ENCODE data around the gene KNOP1.

KNOP1 gene, protein sequence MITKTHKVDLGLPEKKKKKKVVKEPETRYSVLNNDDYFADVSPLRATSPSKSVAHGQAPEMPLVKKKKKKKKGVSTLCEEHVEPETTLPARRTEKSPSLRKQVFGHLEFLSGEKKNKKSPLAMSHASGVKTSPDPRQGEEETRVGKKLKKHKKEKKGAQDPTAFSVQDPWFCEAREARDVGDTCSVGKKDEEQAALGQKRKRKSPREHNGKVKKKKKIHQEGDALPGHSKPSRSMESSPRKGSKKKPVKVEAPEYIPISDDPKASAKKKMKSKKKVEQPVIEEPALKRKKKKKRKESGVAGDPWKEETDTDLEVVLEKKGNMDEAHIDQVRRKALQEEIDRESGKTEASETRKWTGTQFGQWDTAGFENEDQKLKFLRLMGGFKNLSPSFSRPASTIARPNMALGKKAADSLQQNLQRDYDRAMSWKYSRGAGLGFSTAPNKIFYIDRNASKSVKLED

GRCh38 chr16:19717741-19718623 lies at the start of gene KNOP1, which contains the start of gene IQCK:
KNOP1 (minus strand) TSS chr16:19718227; CDS start chr16:19715035, 3,192 bp downstream.
IQCK (plus strand) TSS chr16:19718271; CDS start chr16:19718307, 36 bp downstream.
- peak; percentile 86 for DNase-seq

DNA sequence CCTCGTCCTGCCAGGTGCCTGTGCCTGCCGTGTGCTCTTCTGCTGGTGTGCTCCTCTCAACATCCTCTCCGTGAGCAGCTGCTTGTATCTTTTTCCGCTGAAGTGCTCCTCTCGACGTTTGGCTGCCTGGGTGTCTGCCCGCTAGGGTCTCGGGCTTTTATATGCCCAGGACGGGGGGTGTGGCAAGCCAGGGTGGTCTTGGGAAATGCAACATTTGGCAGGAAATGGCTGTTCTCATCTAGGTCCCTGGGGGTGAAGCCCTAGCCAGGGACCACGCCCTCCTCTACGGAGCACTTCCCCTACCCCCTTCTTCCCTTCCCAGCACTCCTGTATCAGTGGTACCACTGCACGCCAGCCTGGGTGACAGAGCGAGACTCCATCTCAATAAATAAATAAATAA lies 49.5 kb upstream of the KNOP1 start:
- no peak for DNase-seq

DNA sequence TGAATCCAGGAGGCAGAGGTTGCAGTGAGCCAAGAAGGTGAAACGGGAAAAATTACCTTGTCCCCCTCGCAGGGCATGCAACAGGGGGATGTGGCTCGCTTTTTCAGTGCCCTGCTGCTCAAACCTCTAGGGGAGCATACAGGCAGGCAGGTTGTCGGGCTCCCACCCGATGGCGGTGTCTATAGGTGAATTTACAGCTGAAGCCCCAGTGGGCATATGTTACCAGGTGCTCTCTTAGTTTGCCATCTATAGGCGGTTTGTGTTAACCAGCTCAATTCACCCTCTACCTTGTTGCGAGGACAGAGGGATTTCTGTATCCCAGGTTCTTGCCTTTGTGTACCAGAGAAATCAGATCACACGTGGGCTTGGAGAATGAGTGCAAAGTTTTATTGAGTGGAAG lies 49.0 kb upstream of the KNOP1 start:
- no peak for DNase-seq

GRCh38 chr16:19766554-19766884 lies 48.5 kb upstream of the KNOP1 start:
- no peak for DNase-seq

GRCh38 chr16:19765860-19766553 lies 48.0 kb upstream of the KNOP1 start:
- no peak for DNase-seq

DNA sequence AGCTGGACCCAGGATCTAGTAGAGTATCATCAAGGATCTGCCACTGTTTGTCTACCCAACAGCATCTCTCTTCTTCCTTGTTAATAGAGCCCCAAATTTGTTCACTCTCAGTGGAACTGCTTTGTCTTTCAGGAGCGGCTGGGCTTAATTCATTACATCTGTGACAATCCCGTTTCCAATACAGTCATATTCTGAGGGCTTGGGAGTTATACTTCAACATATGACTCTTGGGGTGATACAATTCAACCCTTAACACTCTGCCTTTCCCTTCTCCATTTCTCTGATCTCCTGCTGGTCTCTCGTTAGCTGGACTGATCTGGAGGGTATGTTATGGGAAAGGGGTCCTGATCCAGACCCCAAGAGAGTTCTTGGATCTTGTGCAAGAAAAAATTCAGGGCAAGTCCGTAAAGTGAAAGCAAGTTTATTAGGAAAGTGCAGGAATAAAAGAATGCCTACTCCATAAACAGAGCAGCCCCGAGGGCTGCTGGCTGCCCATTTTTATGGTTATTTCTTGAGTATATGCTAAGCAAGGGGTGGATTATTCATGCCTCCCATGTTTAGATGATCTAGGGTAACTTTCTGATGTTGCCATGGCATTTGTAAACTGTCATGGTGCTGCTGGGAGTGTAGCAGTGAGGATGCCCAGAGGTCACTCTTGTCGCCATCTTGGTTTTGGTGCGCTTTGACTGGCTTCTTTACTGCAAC lies 42.5 kb upstream of the KNOP1 start:
- DNase-seq = no peak

DNA sequence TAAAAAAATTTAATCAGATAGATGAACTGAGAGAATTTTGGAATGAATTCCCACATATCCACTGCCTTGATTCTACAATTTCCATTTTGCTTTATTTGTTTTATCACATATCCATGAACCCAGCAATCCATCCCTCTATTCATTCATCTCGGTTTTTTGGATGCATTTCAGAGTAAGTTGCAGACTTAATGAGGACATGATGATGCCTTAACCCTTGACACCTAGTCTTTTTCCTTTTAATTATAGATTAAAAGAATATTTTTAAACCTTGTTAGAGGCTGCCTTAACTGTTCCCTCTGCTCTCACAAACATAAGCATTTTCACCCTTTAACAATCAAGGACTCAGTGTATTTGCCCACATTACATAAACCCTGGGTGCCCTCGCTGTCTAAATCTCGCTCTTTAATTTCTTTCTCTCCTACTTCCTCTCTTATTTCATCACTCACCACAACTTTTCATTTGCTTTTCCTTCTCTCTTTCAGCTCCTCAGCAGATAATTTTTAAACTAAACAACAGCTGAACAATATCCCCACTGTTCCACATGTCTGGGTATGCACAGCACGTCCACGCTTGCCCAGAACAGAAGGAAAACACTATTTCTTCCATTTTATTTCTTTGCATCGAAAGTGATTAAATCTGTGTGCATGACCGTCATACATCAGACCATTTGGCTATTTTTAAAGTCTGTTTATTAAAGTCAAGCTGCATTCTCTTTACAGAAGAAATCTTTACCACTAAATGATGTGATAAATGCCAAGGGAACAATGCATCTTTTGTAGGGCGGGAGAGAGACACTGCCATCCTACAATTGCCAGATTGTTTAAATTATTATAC lies 40.0 kb upstream of the KNOP1 start:
- no peak for DNase-seq

DNA sequence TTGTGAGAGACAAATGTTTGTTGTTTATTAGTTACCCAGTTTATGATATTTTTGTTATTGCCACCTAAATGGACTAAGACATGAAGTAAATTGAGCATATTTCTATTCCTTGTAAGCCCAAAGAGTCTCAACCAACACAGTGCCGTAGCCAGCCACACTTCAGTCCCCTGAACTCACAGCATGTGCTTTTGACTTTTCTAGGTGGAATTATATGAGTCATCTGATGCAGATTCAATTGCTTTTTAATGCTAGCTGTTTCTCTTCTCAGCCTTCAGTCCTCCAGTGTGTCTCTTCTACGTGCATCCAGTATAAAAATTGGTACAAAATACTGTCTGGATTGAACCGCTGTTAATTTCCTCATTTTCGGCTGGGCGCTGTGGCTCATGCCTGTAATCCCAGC lies 39.0 kb upstream of the KNOP1 start:
- no peak for DNase-seq

DNA sequence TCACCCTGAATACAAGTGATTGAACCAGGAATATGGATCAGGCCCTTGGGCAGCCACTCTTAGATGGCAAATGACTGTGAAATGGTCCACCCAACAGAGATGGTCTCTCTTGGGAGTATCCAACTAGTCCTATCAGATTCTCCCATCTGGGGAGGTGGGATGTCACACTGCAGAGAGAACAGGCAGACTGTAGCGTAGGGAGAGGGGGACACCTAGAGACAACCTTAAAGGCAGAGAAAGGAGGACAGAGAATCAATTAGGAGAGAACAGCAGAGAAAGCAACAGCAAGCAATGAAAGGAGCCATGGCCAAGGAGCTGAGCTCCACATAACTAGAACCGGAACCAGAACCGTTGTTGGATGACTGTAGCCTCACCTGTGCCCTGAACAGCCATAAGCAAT lies 37.2 kb upstream of the KNOP1 start:
- no peak for DNase-seq

GRCh38 chr16:19754644-19755036 lies 36.6 kb upstream of the KNOP1 start:
- DNase-seq = no peak

- no peak for DNase-seq
Measured at GRCh38 chr16:19753815-19754643, 36.0 kb upstream of the KNOP1 start.

DNA sequence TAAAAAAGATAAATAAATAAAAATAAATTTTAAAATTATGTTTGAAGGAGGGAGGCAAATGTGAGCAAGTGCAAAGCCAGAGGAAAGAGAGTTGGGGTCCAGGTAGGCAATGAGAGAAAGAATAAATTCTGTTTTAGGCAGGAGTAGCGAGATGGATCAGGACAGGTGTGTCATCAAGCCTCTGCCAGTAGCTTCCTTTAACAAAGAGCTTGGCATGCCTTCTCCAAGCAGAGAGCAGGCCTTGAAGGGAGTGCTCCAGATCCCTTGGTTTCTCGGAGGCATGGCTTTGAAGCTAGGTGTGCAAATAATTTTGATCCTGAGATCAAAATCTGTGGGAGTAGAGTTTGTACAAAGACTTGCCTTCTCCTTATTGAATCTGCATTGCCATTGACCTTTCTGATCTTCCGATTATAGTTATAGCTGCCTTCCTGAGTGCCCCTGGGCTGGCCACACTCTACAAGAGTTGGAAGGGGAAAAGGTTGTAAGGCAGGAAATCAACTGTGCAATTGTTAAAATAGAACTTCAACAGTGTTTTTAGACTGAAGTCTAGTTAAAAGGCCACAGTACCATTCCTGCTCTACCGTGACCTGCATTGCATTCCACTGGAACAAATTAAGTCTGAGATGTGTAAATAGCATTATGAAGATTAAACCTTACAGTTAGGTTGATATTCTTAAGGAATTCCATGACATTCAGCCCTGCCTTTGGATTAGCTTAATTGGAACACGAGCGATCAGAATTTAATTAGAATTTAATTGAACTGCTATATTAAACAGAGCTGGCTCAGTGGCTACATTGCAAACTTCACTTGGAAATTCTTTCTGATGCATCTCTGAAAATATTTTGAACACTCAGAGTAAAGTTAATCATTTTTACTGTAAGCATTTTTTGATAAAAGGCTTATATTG lies 33.7 kb upstream of the KNOP1 start:
- no peak for DNase-seq

DNA sequence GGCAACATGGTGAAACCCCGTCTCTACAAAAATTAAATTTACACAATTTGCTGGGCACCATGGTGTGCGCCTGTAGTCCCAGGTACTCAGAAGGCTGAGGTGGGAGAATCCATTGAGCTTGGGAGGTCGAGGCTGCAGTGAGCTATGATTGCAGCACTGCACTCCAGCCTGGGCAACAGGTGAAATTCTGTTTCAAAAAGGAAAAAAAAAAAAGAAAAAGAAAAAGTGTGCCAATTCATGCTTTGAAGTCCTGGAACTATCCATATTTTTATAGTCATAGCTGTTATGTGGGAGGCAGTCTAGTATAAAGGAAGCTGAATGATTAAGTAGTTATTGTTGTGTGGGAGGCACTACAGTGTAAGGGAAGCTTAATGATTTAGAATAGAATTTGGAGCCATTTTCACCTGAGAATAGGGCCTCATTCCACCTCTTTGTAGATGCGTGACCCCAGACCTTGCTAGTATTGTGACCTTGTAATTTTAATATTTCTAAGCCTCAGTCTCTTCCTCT lies 31.6 kb upstream of the KNOP1 start:
- DNase-seq = no peak

GRCh38 chr16:19748389-19749168 lies 30.6 kb upstream of the KNOP1 start:
- DNase-seq = no peak

- DNase-seq = no peak
Measured at GRCh38 chr16:19746561-19746960, 28.5 kb upstream of the KNOP1 start.

GRCh38 chr16:19745286-19746010 lies 27.4 kb upstream of the KNOP1 start:
- DNase-seq = no peak

DNA sequence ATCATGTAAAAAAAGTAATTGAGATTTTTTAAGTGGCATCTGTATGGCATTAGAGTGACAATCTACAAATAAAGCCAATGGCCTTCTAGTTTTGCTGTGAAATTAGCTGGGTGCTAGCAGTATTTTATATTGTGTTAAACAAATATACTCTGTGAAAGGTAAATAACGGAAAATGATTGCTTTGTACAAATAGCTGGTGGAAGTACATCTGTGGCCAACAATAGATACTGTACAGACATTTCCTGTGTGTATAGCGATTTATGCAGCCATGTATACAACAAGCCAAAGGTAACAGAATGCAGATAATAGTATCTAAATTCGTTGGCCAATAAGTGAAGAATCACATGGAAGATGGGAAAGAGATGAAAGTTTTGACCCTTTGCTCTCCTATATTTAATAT lies 26.6 kb upstream of the KNOP1 start:
- DNase-seq = no peak

DNA sequence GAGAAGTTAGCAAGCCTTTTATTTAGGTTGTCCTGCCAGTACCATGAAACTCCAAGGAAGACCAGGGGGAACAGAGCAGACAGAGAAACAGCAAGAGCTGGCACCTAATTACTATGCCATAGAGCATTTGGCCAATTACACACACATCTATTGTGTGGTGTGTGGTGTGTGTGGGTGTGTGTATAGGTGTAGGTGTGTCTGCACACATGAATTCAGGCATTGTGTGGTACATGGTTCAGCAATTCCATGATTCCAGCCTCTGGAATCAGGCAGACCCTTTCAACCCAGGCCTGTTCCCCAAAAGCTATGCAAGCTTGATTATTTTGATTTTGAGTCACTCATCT lies 25.8 kb upstream of the KNOP1 start:
- DNase-seq = no peak
